GM19438 (cell line): ENCODE results near the gene ZNF629.

Experiments used
- ATAC-seq: cut with Tn5 transposase; IDR thresholded peaks from one replicate; pipeline ENCODE4 v1.9.1; 2021; ENCODE audit warnings: low read depth; ENCODE audit not compliant: unreplicated experiment

The ZNF629 gene

GRCh38 chr16:30786115-30786935, 680 bp downstream of the ZNF629 start:
- ATAC-seq = no peak

GRCh38 chr16:30785126-30786106, 1.6 kb downstream of the ZNF629 start:
- ATAC-seq = no peak

- ATAC-seq = no peak
Observed at GRCh38 chr16:30784215-30784614, 2.8 kb downstream of the ZNF629 start.

- no peak for ATAC-seq
Observed at GRCh38 chr16:30783280-30784109, 3.5 kb downstream of the ZNF629 start.

- no peak for ATAC-seq
Observed at GRCh38 chr16:30782486-30783279, 4.3 kb downstream of the ZNF629 start.

- ATAC-seq = no peak
Observed at GRCh38 chr16:30780549-30780948, 6.5 kb downstream of the ZNF629 start.

- ATAC-seq = no peak
Observed at GRCh38 chr16:30780021-30780420, 7.0 kb downstream of the ZNF629 start.

- no peak for ATAC-seq
Observed at GRCh38 chr16:30779596-30779995, 7.4 kb downstream of the ZNF629 start.

GRCh38 chr16:30778549-30779244, 8.3 kb downstream of the ZNF629 start:
- ATAC-seq = no peak

- ATAC-seq = no peak
Observed at GRCh38 chr16:30777591-30778297, 9.3 kb downstream of the ZNF629 start.

- ATAC-seq = peak; percentile 65
Observed at GRCh38 chr16:30775392-30776188, 11.4 kb downstream of the ZNF629 start.

- ATAC-seq = no peak
Observed at GRCh38 chr16:30775131-30775391, 11.9 kb downstream of the ZNF629 start.

GRCh38 chr16:30774367-30775130, 12.5 kb downstream of the ZNF629 start:
- no peak for ATAC-seq

- ATAC-seq = no peak
Observed at GRCh38 chr16:30773826-30774225, 13.2 kb downstream of the ZNF629 start.

GRCh38 chr16:30771726-30772125, 15.3 kb downstream of the ZNF629 start:
- no peak for ATAC-seq

GRCh38 chr16:30769379-30770089, 17.5 kb downstream of the ZNF629 start:
- ATAC-seq = no peak
